CD14-positive monocyte (primary cell): ENCODE measurements around the gene RUFY2. TPM values are rescaled to one million over a fixed set of nuclear protein-coding genes. Genes with fewer than 3 reads are reported as not detected.
A peak's percentile ranks its signal among the peaks of the same experiment; 100 is the strongest.

Experiments used
- DNase-seq, 3 donors: peaks; one replicate each; pipeline ENCODE4 v3.0.0-alpha.2; 2011 to 2022
- H2AFZ ChIP-seq: 2 replicates; pipeline ENCODE4 v1.6.0; 2012; ENCODE audit warnings: mild to moderate bottlenecking, low read depth, low read length, inconsistent platforms; ENCODE audit not compliant: insufficient read depth, poor library complexity, severe bottlenecking
- H3K27ac ChIP-seq, 2 donors: 1 replicate in 1 of 2; 2 replicates in 1 of 2; pipeline ENCODE4 v1.5.1; 2012 to 2013; ENCODE audit warnings: low read length in 2 of 2, control low read depth in 1 of 2, inconsistent platforms in 1 of 2, low read depth in 1 of 2, mild to moderate bottlenecking in 1 of 2
- H3K27me3 ChIP-seq, 2 donors: one replicate each; pipeline versions ENCODE4 v1.6.0 to v1.6.1; 2011 to 2013; ENCODE audit warnings: low read length in 2 of 2; ENCODE audit not compliant: control insufficient read depth in 2 of 2, insufficient read depth in 2 of 2
- H3K36me3 ChIP-seq, 2 donors: replicated peaks in 1 of 2; 1 replicate in 1 of 2; 2 replicates in 1 of 2; pipeline versions ENCODE4 v1.5.1 to v1.6.1; 2012 to 2013; ENCODE audit warnings: low read length in 2 of 2, control low read depth in 1 of 2, inconsistent platforms in 1 of 2, mild to moderate bottlenecking in 1 of 2; ENCODE audit not compliant: insufficient read depth in 2 of 2, control insufficient read depth in 1 of 2
- H3K4me1 ChIP-seq, 2 donors: 1 replicate in 1 of 2; 2 replicates in 1 of 2; pipeline versions ENCODE4 v1.5.1 to v1.6.1; 2012 to 2013; ENCODE audit warnings: low read length in 2 of 2, control low read depth in 1 of 2, inconsistent platforms in 1 of 2, mild to moderate bottlenecking in 1 of 2, moderate library complexity in 1 of 2; ENCODE audit not compliant: insufficient read depth in 2 of 2, control insufficient read depth in 1 of 2
- H3K4me2 ChIP-seq: replicated peaks from 2 replicates; pipeline ENCODE3; 2012; ENCODE audit warnings: low read length, moderate library complexity, mild to moderate bottlenecking; ENCODE audit not compliant: poor library complexity, severe bottlenecking; ENCODE audit errors: extremely low read depth
- H3K4me3 ChIP-seq, 3 experiments: fragments of 200-600 bp in 1 of 3; sonication (generic) in 1 of 3; replicated peaks in 1 of 3; 1 replicate in 2 of 3; 2 replicates in 1 of 3; pipeline ENCODE4 v1.5.1; 2011 to 2013; ENCODE audit warnings: low read length in 3 of 3, mild to moderate bottlenecking in 3 of 3, control low read depth in 2 of 3, low read depth in 2 of 3, inconsistent platforms in 1 of 3, moderate library complexity in 1 of 3
- H3K79me2 ChIP-seq: 2 replicates; pipeline ENCODE4 v1.6.0; 2012; ENCODE audit warnings: mild to moderate bottlenecking, control low read depth, inconsistent platforms, low read length, moderate library complexity; ENCODE audit not compliant: insufficient read depth
- H3K9ac ChIP-seq: 2 replicates; pipeline ENCODE4 v1.6.0; 2017; ENCODE audit warnings: low read length, mild to moderate bottlenecking; ENCODE audit not compliant: insufficient read depth, poor library complexity, severe bottlenecking
- H3K9me3 ChIP-seq, 2 donors: replicated peaks in 1 of 2; 1 replicate in 1 of 2; 2 replicates in 1 of 2; pipeline versions ENCODE4 v1.5.1 to v1.6.1; 2012 to 2013; ENCODE audit warnings: low read length in 2 of 2, control low read depth in 1 of 2; ENCODE audit not compliant: control insufficient read depth in 1 of 2, insufficient read depth in 1 of 2
- H4K20me1 ChIP-seq: 2 replicates; pipeline ENCODE4 v1.6.0; 2012; ENCODE audit warnings: mild to moderate bottlenecking, low read length, control low read depth, moderate library complexity; ENCODE audit not compliant: insufficient read depth
- H3K27ac Mint-ChIP-seq, 7 donors: one replicate each; pipeline ENCODE4 v1.8.0; 2020; ENCODE audit warnings: mild to moderate bottlenecking in 7 of 7, mixed read lengths in 7 of 7, moderate library complexity in 6 of 7, inconsistent platforms in 2 of 7
- H3K27me3 Mint-ChIP-seq, 3 donors: one replicate each; pipeline ENCODE4 v1.8.0; 2021 to 2022; ENCODE audit warnings: low read depth in 3 of 3, mild to moderate bottlenecking in 3 of 3, mixed read lengths in 3 of 3, moderate library complexity in 3 of 3, inconsistent platforms in 1 of 3
- H3K36me3 Mint-ChIP-seq, 2 donors: one replicate each; pipeline ENCODE4 v1.8.0; 2020; ENCODE audit warnings: mixed read lengths in 2 of 2, inconsistent platforms in 1 of 2, mild to moderate bottlenecking in 1 of 2
- H3K4me1 Mint-ChIP-seq: one replicate; pipeline ENCODE4 v1.8.0; 2020; ENCODE audit warnings: mild to moderate bottlenecking, mixed read lengths
- H3K4me3 Mint-ChIP-seq, 2 donors: one replicate each; pipeline ENCODE4 v1.8.0; 2020; ENCODE audit warnings: mild to moderate bottlenecking in 2 of 2, mixed read lengths in 2 of 2, moderate library complexity in 1 of 2
- H3K9me3 Mint-ChIP-seq, 7 donors: one replicate each; pipeline ENCODE4 v1.8.0; 2020 to 2022; ENCODE audit warnings: mixed read lengths in 7 of 7, mild to moderate bottlenecking in 6 of 7, moderate library complexity in 6 of 7, inconsistent platforms in 2 of 7
- WGBS: methylation state at CpG from one replicate; pipeline ENCODE4 v1.1.5; 2013; ENCODE audit warnings: missing lambda C conversion rate; ENCODE audit not compliant: insufficient coverage; 5-methylcytosine and 5-hydroxymethylcytosine counted together
- intact Hi-C, 2 donors: fragments of 100-400 bp; cut with micrococcal nuclease; formaldehyde crosslinking; loops; one replicate each; pipeline versions ENCODE4 v1.15.0 to v1.15.1; 2023
- polyA plus RNA-seq, 3 donors: library from polyadenylated mRNA; depleted of rRNA in 1 of 3; unstranded in 2 of 3; stranded (reverse) in 1 of 3; fragments of 300-500 nt in 2 of 3; fragments of >200 nt in 1 of 3; fragmentation: Illumina TruSeq in 2 of 3; gene quantifications; 1 replicate in 2 of 3; 2 replicates in 1 of 3; pipeline ENCODE4 v1.2.3, GENCODE V29; 2012 to 2021
- TF ChIP-seq, protein P1 (sequence below): fragments of 200-600 bp; IDR thresholded peaks from one replicate; pipeline ENCODE4 v1.8.0; 2022; ENCODE audit warnings: antibody characterized with exemption, mild to moderate bottlenecking

Gene RUFY2
- polyA plus RNA-seq, 3 donors: 2.8 to 3.9 (median 3.3) TPM

DNA sequence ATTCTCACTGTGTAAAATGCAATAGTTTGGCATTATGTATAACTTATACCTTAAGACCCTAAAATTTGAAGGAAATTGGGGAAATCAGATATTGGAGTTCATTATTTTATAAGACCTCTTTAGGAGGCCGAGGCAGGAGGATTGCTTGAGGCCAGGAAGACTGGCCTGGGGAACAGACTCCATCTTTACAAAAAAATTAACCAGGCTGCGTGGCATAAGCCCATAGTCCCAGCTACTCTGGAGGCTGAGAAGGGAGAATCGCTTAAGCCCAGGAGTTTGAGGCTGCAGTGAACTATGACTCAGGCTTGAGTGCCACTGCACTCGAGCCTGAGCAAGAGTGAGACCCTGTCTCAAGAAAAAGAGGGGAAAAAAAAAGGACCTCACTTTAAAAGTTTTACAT is 60.3 kb downstream of the RUFY2 start:
- Histone ChIP-seq H3K27me3 (no peaks in the 10 kb centered on the region), H3K4me3 (no peak overlapping the region), H2AFZ (no peak overlapping the region), H3K79me2 (peaks cover 6% of the 10 kb centered on the region), H3K4me2 (no peak overlapping the region), H3K9ac (no peak overlapping the region), H3K9me3 (no peaks in the 10 kb centered on the region), H3K36me3 (peaks cover 42 to 55% of the 10 kb centered on the region in 2 donors), H4K20me1 (peaks cover 44% of the 10 kb centered on the region), H3K27ac (no peak overlapping the region), H3K4me1 (no peaks in the 10 kb centered on the region)
- Mint-ChIP-seq H3K4me1 (no peaks in the 10 kb centered on the region), H3K9me3 (no peaks in the 10 kb centered on the region), H3K4me3 (no peak overlapping the region), H3K36me3 (peaks cover 38 to 58% of the 10 kb centered on the region in 2 donors), H3K27ac (peak overlapping the region in 1 of 7 donors; percentile 40), H3K27me3 (no peaks in the 10 kb centered on the region)
- TF ChIP-seq, protein P1, sequence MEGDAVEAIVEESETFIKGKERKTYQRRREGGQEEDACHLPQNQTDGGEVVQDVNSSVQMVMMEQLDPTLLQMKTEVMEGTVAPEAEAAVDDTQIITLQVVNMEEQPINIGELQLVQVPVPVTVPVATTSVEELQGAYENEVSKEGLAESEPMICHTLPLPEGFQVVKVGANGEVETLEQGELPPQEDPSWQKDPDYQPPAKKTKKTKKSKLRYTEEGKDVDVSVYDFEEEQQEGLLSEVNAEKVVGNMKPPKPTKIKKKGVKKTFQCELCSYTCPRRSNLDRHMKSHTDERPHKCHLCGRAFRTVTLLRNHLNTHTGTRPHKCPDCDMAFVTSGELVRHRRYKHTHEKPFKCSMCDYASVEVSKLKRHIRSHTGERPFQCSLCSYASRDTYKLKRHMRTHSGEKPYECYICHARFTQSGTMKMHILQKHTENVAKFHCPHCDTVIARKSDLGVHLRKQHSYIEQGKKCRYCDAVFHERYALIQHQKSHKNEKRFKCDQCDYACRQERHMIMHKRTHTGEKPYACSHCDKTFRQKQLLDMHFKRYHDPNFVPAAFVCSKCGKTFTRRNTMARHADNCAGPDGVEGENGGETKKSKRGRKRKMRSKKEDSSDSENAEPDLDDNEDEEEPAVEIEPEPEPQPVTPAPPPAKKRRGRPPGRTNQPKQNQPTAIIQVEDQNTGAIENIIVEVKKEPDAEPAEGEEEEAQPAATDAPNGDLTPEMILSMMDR: no peak
- WGBS: 60% methylated on average over 1 of the region's 4 CpGs
- intact Hi-C loops: loop anchor here in 1 of 2 donors (5.0 kb wide), 1 partner anchor 134 kb away; no protein-coding TSS in a partner anchor
- DNase-seq: no peak

DNA sequence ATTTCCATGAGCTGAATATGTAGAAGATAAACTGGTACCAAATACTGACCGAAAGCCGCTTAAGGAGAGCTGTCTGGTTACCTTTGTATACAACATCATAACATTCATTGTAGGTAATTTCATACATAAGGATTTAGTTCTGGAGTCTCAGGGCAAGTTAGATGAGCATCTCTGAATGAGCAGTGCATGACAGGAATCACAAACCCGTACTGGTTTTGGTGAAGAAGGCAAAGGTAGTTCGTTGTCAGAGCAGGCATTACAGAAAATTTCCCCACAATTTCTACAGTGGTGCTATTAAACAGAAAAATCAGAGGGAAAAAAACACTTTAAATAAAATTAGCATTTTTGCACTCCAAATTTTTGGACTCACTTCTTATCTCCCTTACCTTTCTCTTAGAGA is 61.5 kb downstream of the RUFY2 start:
- TF ChIP-seq, protein P1: no peak
- Histone ChIP-seq H2AFZ (no peak overlapping the region), H3K79me2 (peaks cover 17% of the 10 kb centered on the region), H3K36me3 (peaks cover 53 to 60% of the 10 kb centered on the region in 2 donors), H3K9me3 (no peaks in the 10 kb centered on the region), H3K4me2 (no peak overlapping the region), H3K27me3 (no peaks in the 10 kb centered on the region), H3K4me1 (no peaks in the 10 kb centered on the region), H3K4me3 (no peak overlapping the region), H4K20me1 (peaks cover 56% of the 10 kb centered on the region), H3K27ac (no peak overlapping the region), H3K9ac (no peak overlapping the region)
- Mint-ChIP-seq H3K4me3 (no peak overlapping the region), H3K4me1 (no peaks in the 10 kb centered on the region), H3K27me3 (no peaks in the 10 kb centered on the region), H3K27ac (no peak overlapping the region), H3K36me3 (peaks cover 50 to 65% of the 10 kb centered on the region in 2 donors), H3K9me3 (no peaks in the 10 kb centered on the region)
- DNase-seq: no peak
- no CpG with 5 or more reads among the region's 4 CpGs for WGBS
- intact Hi-C loops: loop anchor here in 1 of 2 donors (5.0 kb wide), 1 partner anchor 133 kb away; no protein-coding TSS in a partner anchor
